GM19099 (cell line): ENCODE measurements around the gene ACY1.

Experiments used
- POLR2A ChIP-seq: IDR thresholded peaks from 3 replicates; pipeline ENCODE4 v1.6.1; 2011; ENCODE audit warnings: low read depth; ENCODE audit not compliant: insufficient read length; ENCODE audit errors: extremely low read depth

ACY1 gene

GRCh38 chr3:52029535-52029934 is 46.2 kb downstream of the ACY1 start:
- no peak for TF ChIP-seq POLR2A

GRCh38 chr3:52030714-52031310 is 47.5 kb downstream of the ACY1 start:
- no peak for TF ChIP-seq POLR2A

- no peak for TF ChIP-seq POLR2A
Observed at GRCh38 chr3:52031896-52032295, 48.6 kb downstream of the ACY1 start.

- no peak for TF ChIP-seq POLR2A
Observed at GRCh38 chr3:52032702-52033408, 49.5 kb downstream of the ACY1 start.

- TF ChIP-seq POLR2A: no peak
Observed at GRCh38 chr3:52034212-52034611, 50.9 kb downstream of the ACY1 start.

GRCh38 chr3:52034651-52035050 is 51.3 kb downstream of the ACY1 start:
- TF ChIP-seq POLR2A: no peak

GRCh38 chr3:52036222-52036694 is 52.9 kb downstream of the ACY1 start:
- no peak for TF ChIP-seq POLR2A

- no peak for TF ChIP-seq POLR2A
Observed at GRCh38 chr3:52036829-52037228, 53.5 kb downstream of the ACY1 start.

GRCh38 chr3:52037291-52037690 is 54.0 kb downstream of the ACY1 start:
- TF ChIP-seq POLR2A: no peak

- no peak for TF ChIP-seq POLR2A
Observed at GRCh38 chr3:52038227-52038626, 54.9 kb downstream of the ACY1 start.
